ENCODE results near the gene CD14.

DNA sequence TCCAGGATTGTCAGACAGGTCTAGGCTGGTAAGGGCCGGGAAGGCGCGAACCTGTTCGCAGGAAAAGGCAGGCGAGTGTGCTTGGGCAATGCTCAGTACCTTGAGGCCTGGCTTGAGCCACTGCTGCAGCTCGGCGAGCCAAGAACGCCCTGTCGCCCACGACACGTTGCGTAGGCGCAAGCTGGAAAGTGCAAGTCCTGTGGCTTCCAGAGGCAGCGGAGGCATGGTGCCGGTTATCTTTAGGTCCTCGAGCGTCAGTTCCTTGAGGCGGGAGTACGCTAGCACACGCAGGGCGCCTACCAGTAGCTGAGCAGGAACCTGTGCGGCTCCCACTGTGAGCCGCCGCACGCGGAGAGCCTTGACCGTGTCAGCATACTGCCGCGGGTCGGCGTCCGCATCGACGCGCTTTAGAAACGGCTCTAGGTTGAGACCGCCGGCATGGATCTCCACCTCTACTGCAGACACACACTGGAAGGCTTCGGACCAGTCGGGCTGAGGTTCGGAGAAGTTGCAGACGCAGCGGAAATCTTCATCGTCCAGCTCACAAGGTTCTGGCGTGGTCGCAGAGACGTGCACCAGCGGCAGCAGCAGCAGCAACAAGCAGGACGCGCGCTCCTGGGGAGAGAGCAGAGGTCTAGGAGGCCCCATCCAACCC is 482 bp downstream of the CD14 start:
- TF ChIP-seq POLR2A (IDR thresholded peaks at IDR 0.05) = no peak
- TF ChIP-seq, protein P1, sequence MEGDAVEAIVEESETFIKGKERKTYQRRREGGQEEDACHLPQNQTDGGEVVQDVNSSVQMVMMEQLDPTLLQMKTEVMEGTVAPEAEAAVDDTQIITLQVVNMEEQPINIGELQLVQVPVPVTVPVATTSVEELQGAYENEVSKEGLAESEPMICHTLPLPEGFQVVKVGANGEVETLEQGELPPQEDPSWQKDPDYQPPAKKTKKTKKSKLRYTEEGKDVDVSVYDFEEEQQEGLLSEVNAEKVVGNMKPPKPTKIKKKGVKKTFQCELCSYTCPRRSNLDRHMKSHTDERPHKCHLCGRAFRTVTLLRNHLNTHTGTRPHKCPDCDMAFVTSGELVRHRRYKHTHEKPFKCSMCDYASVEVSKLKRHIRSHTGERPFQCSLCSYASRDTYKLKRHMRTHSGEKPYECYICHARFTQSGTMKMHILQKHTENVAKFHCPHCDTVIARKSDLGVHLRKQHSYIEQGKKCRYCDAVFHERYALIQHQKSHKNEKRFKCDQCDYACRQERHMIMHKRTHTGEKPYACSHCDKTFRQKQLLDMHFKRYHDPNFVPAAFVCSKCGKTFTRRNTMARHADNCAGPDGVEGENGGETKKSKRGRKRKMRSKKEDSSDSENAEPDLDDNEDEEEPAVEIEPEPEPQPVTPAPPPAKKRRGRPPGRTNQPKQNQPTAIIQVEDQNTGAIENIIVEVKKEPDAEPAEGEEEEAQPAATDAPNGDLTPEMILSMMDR (IDR thresholded peaks at IDR 0.05) = no peak
